ENCODE data around the gene CABCOCO1. TPM values are rescaled to one million over a fixed set of nuclear protein-coding genes. Genes with fewer than 3 reads are reported as not detected.

Gene CABCOCO1
- total and polyA plus RNA-seq, 9 of the 15 experiments (the other 6 are each of a cell fraction or from before 2014, with no cell fraction given), result 0.04 TPM; not detected in 8

GRCh38 chr10:61812052-61812721, 149.5 kb downstream of the CABCOCO1 start (continued):
- TF ChIP-seq E2F8 (IDR thresholded peaks at IDR 0.05; ENCODE audit: low read depth, partially characterized antibody) (no peak), CTBP1 (IDR thresholded peaks at IDR 0.05; ENCODE audit: borderline replicate concordance) (peak; percentile 74), GABPA (tag; conservative IDR thresholded peaks at IDR 0.05; ENCODE audit: low read depth) (no peak), ARID3A (IDR thresholded peaks at IDR 0.05; ENCODE audit: borderline replicate concordance, low read depth, low read length) (no peak), MTA2 (IDR thresholded peaks at IDR 0.05; ENCODE audit: low read depth) (no peak), SREBF2 (CRISPR knock-in tag; IDR thresholded peaks at IDR 0.05) (no peak), MLLT1 (IDR thresholded peaks at IDR 0.05) (no peak), ZFPM2 (CRISPR knock-in tag; IDR thresholded peaks at IDR 0.05) (no peak), TOE1 (IDR thresholded peaks at IDR 0.05; ENCODE audit: borderline replicate concordance) (no peak), TOE1 (CRISPR knock-in tag; IDR thresholded peaks at IDR 0.05; ENCODE audit: borderline replicate concordance, low read depth) (no peak), RFX5 (IDR thresholded peaks at IDR 0.05; ENCODE audit: low read depth, low read length) (no peak), ZBTB9 (CRISPR knock-in tag; IDR thresholded peaks at IDR 0.05) (no peak), CREBBP (IDR thresholded peaks at IDR 0.05; ENCODE audit: low read depth, low read length) (no peak), ZNF354B (CRISPR knock-in tag; IDR thresholded peaks at IDR 0.05) (no peak), PKNOX1 (IDR thresholded peaks at IDR 0.05) (peak; percentile 41; the same call in 1 of the 2 replicates), BACH1 (tag; IDR thresholded peaks at IDR 0.05) (no peak), ESRRA (IDR thresholded peaks at IDR 0.05; ENCODE audit: borderline replicate concordance, low read depth) (peak; percentile 48; the same call in 1 of the 2 replicates), CHD1 (IDR thresholded peaks at IDR 0.05; ENCODE audit: low read length) (no peak), ZNF165 (CRISPR knock-in tag; IDR thresholded peaks at IDR 0.05; ENCODE audit: borderline replicate concordance) (no peak), STAT5A (IDR thresholded peaks at IDR 0.05; ENCODE audit: borderline replicate concordance, low read length) (peak; percentile 60; the same call in 1 of the 2 replicates), EHMT2 (IDR thresholded peaks at IDR 0.05) (peak; percentile 63; the same call in 1 of the 2 replicates)

Measured in K562 (cell line).